AG08395 (cell line): Measurements from ENCODE around the gene WNT9A.
A peak's percentile ranks its signal among the peaks of the same experiment; 100 is the strongest.

Experiments used
- DNase-seq: peaks from one replicate; pipeline ENCODE4 v3.0.0; 2012; ENCODE audit warnings: mixed read lengths, low spot score

The WNT9A gene

GRCh38 chr1:227954163-227954850 lies 6.6 kb upstream of the WNT9A start:
- DNase-seq: no peak

GRCh38 chr1:227953022-227953412 lies 5.3 kb upstream of the WNT9A start:
- no peak for DNase-seq

- no peak for DNase-seq
These were observed 4.8 kb upstream of the WNT9A start for GRCh38 chr1:227952374-227953021.

- no peak for DNase-seq
These were observed 4.1 kb upstream of the WNT9A start for GRCh38 chr1:227951624-227952373.

- DNase-seq: no peak
These were observed 3.1 kb upstream of the WNT9A start for GRCh38 chr1:227950735-227951346.

GRCh38 chr1:227949954-227950734 lies 2.4 kb upstream of the WNT9A start:
- DNase-seq: no peak

- no peak for DNase-seq
These were observed 1.7 kb upstream of the WNT9A start for GRCh38 chr1:227949341-227949921.

- DNase-seq: no peak
These were observed 945 bp upstream of the WNT9A start for GRCh38 chr1:227948493-227949260.

GRCh38 chr1:227947386-227947675 lies 401 bp downstream of the WNT9A start:
- DNase-seq: peak; percentile 31

GRCh38 chr1:227946624-227947385 lies 927 bp downstream of the WNT9A start:
- DNase-seq: peak; percentile 77

- peak; percentile 88 for DNase-seq
These were observed 1.7 kb downstream of the WNT9A start for GRCh38 chr1:227945891-227946623.

GRCh38 chr1:227944931-227945890 lies 2.5 kb downstream of the WNT9A start:
- DNase-seq: no peak

- no peak for DNase-seq
These were observed 3.4 kb downstream of the WNT9A start for GRCh38 chr1:227944090-227944930.

- no peak for DNase-seq
These were observed 4.2 kb downstream of the WNT9A start for GRCh38 chr1:227943381-227944089.

- no peak for DNase-seq
These were observed 4.9 kb downstream of the WNT9A start for GRCh38 chr1:227942716-227943261.

- DNase-seq: no peak
These were observed 5.6 kb downstream of the WNT9A start for GRCh38 chr1:227942021-227942715.
